ENCODE results near the gene PDE4D. TPM values are rescaled to one million over a fixed set of nuclear protein-coding genes. Genes with fewer than 3 reads are reported as not detected.
"Not testable (repeated sequence)": the region's sequence is repeated elsewhere in the genome, so short reads cannot be mapped to it uniquely, and the experiment has no call there.

Gene PDE4D
- total RNA-seq, 2 donors from 2014 or later, result 207 to 300 TPM

DNA sequence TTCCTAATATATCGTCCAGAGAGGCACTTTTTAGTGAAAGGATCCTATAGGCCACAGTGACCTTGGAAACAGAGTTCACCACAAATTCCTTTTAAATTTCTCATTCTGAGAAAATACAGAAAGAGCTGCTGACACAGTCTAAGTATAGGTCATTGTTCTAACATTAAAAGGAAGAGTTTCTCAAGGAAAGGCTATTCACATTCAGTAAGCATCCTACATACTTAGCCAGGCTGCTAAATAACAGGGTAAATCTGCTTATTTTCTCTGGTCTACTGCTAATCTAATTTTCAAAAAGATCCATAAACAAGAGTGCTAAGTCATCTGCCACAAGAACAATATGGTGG, 313.7 kb downstream of the PDE4D start:
- no peak overlapping the region for H3K4me3 Mint-ChIP-seq
- DNase-seq, result no peak
- H3K27me3 Mint-ChIP-seq, result peaks cover 5% of the 10 kb centered on the region

DNA sequence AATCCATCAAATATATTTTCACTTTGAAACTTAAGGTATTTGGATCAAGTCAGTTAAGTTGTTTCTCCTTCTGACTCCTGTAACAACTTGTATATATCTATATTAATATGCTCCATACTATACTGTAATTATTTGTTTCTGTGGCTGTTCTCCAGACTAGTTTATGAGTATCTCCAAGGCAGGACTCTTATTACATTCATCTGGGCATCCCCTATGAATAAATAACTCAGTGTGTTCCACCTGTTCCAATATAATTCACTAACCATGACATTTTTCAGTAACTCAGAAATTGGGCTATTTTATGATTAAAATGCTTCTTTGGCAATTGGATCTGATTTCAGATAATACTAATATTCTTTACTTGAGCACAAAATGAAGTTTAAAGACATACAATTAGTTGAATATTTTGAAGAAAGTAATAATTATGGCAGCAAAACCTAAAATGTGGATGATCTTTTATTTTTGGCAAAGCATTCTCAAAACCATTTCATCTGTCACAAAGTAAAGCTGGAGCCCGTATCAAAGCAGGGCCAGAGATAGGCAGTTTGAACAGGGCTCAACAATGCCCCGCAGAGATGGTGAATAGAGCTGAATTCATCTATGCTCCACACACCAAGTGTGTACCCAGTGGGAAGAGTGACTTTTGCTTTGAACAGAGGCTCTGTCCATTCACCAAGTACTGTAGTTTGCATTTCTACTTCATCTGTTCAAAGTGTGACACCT, 314.3 kb downstream of the PDE4D start:
- no peak overlapping the region for H3K4me3 Mint-ChIP-seq
- H3K27me3 Mint-ChIP-seq, result peaks cover 2% of the 10 kb centered on the region
- H3K4me1 Mint-ChIP-seq, result no peaks in the 10 kb centered on the region
- H3K36me3 Mint-ChIP-seq (ENCODE audit: low read depth), result no peaks in the 10 kb centered on the region
- H3K9me3 ChIP-seq (ENCODE audit: control insufficient read depth, low read length, poor library complexity, severe bottlenecking), result no peaks in the 10 kb centered on the region
- no peak overlapping the region for H3K27ac Mint-ChIP-seq
- no peak for DNase-seq
- ATAC-seq, result no peak

More for the DNA sequence above, 313.7 kb downstream of the PDE4D start:
- Mint-ChIP-seq H3K36me3 (ENCODE audit: low read depth) (no peaks in the 10 kb centered on the region), H3K4me1 (no peaks in the 10 kb centered on the region), H3K27ac (no peak overlapping the region)
- no peak for ATAC-seq
- H3K9me3 ChIP-seq (ENCODE audit: control insufficient read depth, low read length, poor library complexity, severe bottlenecking), result no peaks in the 10 kb centered on the region

DNA sequence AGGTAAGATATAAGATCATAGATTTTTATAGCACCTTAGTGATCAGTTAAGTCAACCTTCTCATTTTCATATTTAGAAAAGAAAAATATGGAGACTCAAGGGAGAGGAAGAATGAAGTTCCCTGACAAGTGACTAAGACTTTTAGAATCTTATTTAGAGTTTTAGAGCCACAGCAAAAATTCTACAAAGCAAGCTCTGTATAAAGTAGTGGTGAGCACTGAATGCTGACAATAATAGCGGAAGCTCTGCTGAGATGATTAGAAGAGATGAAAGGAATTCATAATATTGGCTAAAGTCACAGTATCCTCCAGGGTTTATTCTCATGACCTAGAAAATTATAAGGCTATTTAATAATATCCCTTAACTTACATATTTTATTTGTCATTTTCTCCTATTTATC, 316.0 kb downstream of the PDE4D start:
- no peaks in the 10 kb centered on the region for H3K36me3 Mint-ChIP-seq (ENCODE audit: low read depth)
- H3K4me1 Mint-ChIP-seq, result no peaks in the 10 kb centered on the region
- no peaks in the 10 kb centered on the region for H3K9me3 ChIP-seq (ENCODE audit: control insufficient read depth, low read length, poor library complexity, severe bottlenecking)
- H3K4me3 Mint-ChIP-seq, result no peak overlapping the region
- no peak overlapping the region for H3K27ac Mint-ChIP-seq
- DNase-seq (no peak), ATAC-seq (no peak)
- no peaks in the 10 kb centered on the region for H3K27me3 Mint-ChIP-seq

DNA sequence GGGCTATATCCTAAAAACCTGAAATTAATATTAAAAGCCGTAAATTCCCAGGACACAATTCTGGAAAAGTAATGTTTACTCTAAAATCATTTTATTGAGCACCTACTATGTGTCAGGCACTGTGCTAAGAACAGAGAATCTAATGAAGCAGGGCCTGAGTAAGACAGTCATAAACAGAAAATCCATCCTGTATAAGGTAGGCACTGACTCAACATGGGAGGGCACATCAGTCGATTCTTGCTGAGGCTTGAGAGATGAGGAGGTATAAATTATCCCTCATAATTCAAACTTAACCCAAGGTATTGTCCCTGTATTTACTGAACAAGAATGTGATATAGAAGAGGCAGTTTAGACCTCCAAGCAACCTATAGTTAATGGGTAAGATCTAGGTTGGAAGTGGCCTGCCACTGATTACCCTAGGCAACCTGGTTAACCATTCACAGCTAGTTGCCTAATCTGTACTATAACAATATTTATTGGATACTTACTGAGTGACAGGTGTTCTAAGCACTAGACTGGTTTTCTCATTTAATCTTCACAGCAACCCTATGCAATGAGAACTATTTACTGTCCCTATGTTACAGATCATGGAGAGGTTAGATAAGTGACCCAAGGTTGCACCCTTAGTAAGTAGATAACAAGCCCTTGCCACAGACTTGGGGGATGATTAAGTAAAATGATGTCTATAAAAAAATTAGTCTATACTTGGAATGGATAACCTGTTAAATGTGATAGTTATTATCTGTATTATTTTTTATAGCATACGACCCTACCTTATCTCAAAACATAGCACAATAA, 317.7 kb downstream of the PDE4D start:
- DNase-seq, result no peak

DNA sequence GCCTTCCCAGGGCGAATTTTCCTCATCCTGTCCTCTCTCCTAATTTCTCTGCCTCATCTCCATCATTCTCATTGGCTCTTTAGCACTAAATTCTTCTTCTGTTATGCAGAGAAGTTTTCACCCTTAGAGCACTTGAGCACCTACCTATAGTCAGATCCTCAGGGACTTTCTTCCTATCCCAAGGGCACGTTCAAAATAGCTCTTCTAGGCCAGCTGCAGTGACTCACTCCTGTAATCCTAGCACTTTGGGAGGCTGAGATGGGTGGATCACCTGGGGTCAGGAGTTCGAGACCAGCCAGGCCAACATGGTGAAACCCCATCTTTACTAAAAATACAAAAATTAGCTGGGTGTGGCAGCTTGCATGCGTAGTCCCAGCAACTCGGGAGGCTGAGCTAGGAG, 320.0 kb downstream of the PDE4D start:
- not testable (repeated sequence) for H3K36me3 Mint-ChIP-seq (ENCODE audit: low read depth); H3K9me3 ChIP-seq (ENCODE audit: control insufficient read depth, low read length, poor library complexity, severe bottlenecking); H3K4me1 Mint-ChIP-seq; H3K27me3 Mint-ChIP-seq; DNase-seq; ATAC-seq; H3K27ac Mint-ChIP-seq; H3K4me3 Mint-ChIP-seq

More for the DNA sequence above, 317.7 kb downstream of the PDE4D start:
- H3K4me3 Mint-ChIP-seq, result no peak overlapping the region
- H3K27ac Mint-ChIP-seq, result no peak overlapping the region
- H3K36me3 Mint-ChIP-seq (ENCODE audit: low read depth), result no peaks in the 10 kb centered on the region
- H3K4me1 Mint-ChIP-seq, result no peaks in the 10 kb centered on the region
- no peak for ATAC-seq
- H3K27me3 Mint-ChIP-seq, result no peaks in the 10 kb centered on the region
- no peaks in the 10 kb centered on the region for H3K9me3 ChIP-seq (ENCODE audit: control insufficient read depth, low read length, poor library complexity, severe bottlenecking)

DNA sequence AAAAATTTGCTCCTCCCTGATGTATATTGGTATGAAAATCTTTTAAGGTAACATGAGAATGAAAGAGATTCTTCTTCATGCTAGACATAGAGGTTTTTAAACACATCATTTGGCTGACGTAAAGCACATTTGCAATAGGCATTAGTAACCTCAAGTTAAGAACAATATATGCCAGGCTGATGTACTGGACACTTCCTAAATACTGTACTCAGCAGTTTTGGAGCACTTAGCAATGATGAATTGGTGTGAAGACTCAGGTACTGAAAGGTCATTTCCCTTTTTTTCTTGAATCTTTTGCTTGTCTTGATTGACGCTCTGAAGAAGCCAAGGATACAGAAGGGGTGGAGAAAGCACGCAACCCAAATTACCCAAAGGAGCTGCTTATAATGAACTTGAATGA, 322.5 kb downstream of the PDE4D start:
- no peaks in the 10 kb centered on the region for H3K36me3 Mint-ChIP-seq (ENCODE audit: low read depth)
- no peaks in the 10 kb centered on the region for H3K9me3 ChIP-seq (ENCODE audit: control insufficient read depth, low read length, poor library complexity, severe bottlenecking)
- H3K27ac Mint-ChIP-seq, result no peak overlapping the region
- no peaks in the 10 kb centered on the region for H3K4me1 Mint-ChIP-seq
- H3K4me3 Mint-ChIP-seq, result no peak overlapping the region
- DNase-seq, result no peak
- no peak for ATAC-seq
- H3K27me3 Mint-ChIP-seq, result no peaks in the 10 kb centered on the region

DNA sequence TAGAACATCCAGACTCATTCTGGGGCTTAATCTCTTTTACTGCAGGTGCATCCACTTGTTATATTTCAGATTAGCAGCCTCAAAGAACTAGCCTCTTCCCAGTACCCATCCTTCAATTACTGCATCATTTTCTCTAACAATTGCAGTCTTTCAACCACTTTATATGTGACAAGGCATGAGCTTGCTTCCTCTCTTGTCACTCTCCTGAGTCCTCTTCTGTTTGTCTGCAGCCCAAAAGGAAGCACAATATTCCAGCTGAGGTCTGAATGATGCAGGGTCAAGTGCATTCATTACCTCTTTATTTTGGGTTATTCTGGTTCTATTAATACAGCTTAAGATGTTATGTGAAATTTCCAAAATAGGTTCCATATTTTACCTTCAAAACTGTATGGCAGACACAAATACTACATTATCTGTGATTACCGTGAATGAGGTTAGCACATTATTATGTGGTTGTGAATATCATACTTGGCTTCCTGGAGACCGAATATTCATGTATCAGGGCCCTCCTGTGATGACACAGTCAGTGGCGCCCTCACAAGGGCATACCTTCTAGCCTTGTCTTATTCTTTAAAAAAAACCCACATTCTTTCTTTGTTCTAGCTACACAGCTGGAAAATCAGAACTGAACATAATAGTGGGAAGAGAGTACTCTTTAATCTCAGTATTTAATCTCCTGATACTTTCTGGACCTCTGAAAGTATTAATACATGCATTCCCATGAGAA, 323.8 kb downstream of the PDE4D start:
- Mint-ChIP-seq H3K4me1 (no peaks in the 10 kb centered on the region), H3K27me3 (no peaks in the 10 kb centered on the region), H3K4me3 (no peak overlapping the region), H3K36me3 (ENCODE audit: low read depth) (no peaks in the 10 kb centered on the region), H3K27ac (no peak overlapping the region)
- DNase-seq (no peak), ATAC-seq (no peak)
- H3K9me3 ChIP-seq (ENCODE audit: control insufficient read depth, low read length, poor library complexity, severe bottlenecking), result no peaks in the 10 kb centered on the region

DNA sequence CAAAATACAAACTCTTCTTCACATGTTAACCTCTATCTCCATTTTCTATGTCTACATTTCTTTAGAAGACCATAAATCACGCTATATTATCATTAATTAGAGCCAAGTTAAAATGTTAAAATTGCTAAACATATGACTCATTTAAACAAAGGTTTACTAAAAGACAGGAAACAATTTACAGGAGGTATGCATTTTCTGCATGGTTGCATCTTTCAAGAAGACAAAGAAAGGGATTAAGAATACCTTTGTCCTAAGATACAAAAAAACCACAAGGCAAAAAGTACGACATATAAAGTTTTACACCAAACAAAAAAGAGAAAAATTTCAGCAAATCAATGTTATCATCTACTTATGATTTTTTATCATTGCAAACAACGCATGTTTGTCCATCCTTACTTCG, 324.4 kb downstream of the PDE4D start:
- Mint-ChIP-seq H3K4me3 (no peak overlapping the region), H3K36me3 (ENCODE audit: low read depth) (no peaks in the 10 kb centered on the region), H3K27ac (no peak overlapping the region), H3K27me3 (no peaks in the 10 kb centered on the region), H3K4me1 (no peaks in the 10 kb centered on the region)
- no peak for ATAC-seq
- no peak for DNase-seq
- H3K9me3 ChIP-seq (ENCODE audit: control insufficient read depth, low read length, poor library complexity, severe bottlenecking), result no peaks in the 10 kb centered on the region

DNA sequence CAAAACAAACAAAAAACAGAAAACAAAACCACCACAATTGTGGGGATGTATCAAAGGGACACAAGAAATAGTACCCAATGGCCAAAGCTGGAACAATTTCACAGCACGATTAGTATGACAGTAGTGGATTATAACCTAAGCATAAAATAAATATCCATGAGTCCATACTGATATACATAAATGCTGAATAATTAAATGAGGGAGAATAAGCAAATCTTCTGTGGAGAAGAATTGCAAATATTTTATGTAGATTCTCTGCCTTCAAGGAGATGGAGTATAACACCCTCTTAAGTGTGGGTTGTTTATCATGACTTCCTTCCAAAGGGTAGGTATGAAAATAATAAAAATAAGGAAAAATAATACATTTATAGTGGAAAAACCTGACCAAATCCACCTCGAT, 325.4 kb downstream of the PDE4D start:
- Mint-ChIP-seq H3K4me1 (peaks cover 4% of the 10 kb centered on the region), H3K27me3 (peaks cover 4% of the 10 kb centered on the region), H3K27ac (no peak overlapping the region), H3K4me3 (no peak overlapping the region), H3K36me3 (ENCODE audit: low read depth) (no peaks in the 10 kb centered on the region)
- DNase-seq, result no peak
- no peaks in the 10 kb centered on the region for H3K9me3 ChIP-seq (ENCODE audit: control insufficient read depth, low read length, poor library complexity, severe bottlenecking)
- no peak for ATAC-seq

DNA sequence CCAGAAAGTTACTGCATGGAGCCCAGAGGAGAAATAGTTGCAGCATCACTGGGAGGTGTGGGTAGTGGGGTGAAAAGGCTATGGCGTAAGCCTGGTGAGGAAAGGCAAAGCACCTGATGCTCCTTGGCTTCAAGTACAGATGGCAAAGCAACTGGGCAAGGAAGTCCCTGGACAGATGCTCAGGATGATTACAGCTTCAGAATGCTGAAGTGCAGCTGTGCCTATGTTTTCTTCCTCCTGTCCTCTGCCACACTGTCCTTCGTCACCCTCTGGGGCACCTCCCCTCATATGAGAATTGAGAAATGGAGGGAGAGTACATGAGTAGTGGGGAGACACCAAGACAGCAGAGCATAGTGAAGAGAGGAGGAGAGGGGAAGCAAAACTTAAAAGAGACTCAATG, 328.0 kb downstream of the PDE4D start:
- no peak overlapping the region for H3K4me3 Mint-ChIP-seq
- H3K27me3 Mint-ChIP-seq, result peaks cover 9% of the 10 kb centered on the region
- no peak for DNase-seq
- no peaks in the 10 kb centered on the region for H3K9me3 ChIP-seq (ENCODE audit: control insufficient read depth, low read length, poor library complexity, severe bottlenecking)
- no peak for ATAC-seq
- H3K36me3 Mint-ChIP-seq (ENCODE audit: low read depth), result peaks cover 2% of the 10 kb centered on the region
- H3K27ac Mint-ChIP-seq, result no peak overlapping the region
- H3K4me1 Mint-ChIP-seq, result peaks cover 9% of the 10 kb centered on the region

DNA sequence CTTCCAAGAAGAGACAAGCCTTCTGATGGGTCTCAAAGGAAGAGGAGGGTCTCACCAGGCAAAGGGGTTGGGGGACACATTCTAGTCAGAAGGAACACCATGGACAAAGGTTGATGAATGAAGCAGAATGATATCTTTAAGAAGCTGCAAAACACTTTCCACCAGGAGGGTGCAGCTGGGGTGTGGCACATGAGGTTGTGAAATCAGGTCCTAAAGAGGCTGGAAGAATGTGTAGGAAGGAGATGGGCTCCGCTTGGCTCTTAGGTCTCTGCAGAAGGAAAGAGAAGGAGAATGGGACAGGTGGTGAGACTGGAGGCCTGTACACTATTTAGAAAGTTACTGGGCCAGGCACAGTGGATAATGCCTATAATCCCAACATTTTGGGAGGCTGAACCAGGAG, 328.6 kb downstream of the PDE4D start:
- ATAC-seq, result no peak
- Mint-ChIP-seq H3K27ac (no peak overlapping the region), H3K4me1 (peaks cover 9% of the 10 kb centered on the region), H3K4me3 (no peak overlapping the region), H3K27me3 (peaks cover 13% of the 10 kb centered on the region), H3K36me3 (ENCODE audit: low read depth) (peaks cover 2% of the 10 kb centered on the region)
- H3K9me3 ChIP-seq (ENCODE audit: control insufficient read depth, low read length, poor library complexity, severe bottlenecking), result no peaks in the 10 kb centered on the region
- DNase-seq, result no peak

DNA sequence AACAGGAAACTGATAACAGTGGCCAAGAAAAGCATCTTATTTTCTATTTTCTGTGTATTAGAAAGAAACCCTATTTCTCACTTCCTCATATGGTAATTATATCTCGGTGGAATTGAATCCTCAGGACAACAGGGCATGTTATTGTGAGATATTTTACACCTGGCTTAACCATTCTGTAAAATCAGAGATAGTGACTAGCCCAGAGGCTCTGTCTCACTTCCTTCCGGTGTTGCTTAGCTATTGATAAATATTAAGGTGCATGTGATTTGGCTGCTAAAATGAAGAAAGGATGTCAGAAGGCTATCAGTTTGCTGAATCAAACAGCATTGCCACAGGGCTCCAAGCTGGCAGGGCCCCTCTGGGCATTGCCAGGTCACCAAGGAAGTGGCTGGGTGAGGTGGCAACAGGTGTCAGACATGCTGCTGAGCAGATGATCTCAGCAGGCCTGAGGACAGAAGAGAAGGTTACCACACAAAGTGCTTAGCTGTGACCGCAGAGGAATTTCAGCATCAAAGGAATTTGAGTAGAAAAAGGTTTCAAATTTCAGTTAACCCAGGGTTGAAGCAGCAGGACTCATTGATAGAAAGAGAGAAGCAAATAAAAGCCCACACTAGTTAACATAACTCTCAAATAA, 330.7 kb downstream of the PDE4D start:
- ATAC-seq (peak; percentile 87), DNase-seq (no peak)
- Mint-ChIP-seq H3K4me1 (peaks cover 9% of the 10 kb centered on the region), H3K27ac (no peak overlapping the region), H3K27me3 (peaks cover 13% of the 10 kb centered on the region), H3K4me3 (peak overlapping the region; percentile 52), H3K36me3 (ENCODE audit: low read depth) (peaks cover 2% of the 10 kb centered on the region)
- H3K9me3 ChIP-seq (ENCODE audit: control insufficient read depth, low read length, poor library complexity, severe bottlenecking), result no peaks in the 10 kb centered on the region

DNA sequence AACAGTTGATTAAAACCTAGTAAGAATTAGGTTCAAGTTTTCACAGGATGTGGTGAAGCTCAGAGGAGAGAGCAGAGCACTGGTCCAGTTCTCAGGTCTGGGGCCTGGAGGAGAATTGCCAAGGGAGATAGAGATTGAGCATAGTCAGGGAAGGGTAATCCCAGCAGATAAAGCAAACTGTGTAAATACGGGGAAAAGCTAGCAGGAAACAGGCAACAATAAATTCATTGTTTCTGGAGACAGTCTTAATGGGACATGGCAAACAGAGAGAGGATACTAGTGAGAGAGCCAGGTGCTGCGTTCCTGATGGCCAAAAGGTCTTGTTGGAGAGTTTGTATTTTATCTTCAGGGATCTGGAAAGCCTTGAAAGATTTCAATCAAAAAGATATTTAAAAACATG, 333.0 kb downstream of the PDE4D start:
- H3K27ac Mint-ChIP-seq, result no peak overlapping the region

More for the DNA sequence above, 333.0 kb downstream of the PDE4D start:
- peaks cover 9% of the 10 kb centered on the region for H3K4me1 Mint-ChIP-seq
- no peak overlapping the region for H3K4me3 Mint-ChIP-seq
- peaks cover 13% of the 10 kb centered on the region for H3K27me3 Mint-ChIP-seq
- H3K36me3 Mint-ChIP-seq (ENCODE audit: low read depth), result peaks cover 2% of the 10 kb centered on the region
- DNase-seq, result no peak
- no peaks in the 10 kb centered on the region for H3K9me3 ChIP-seq (ENCODE audit: control insufficient read depth, low read length, poor library complexity, severe bottlenecking)
- no peak for ATAC-seq
